GM20431 (cell line): Measurements from ENCODE around the gene NDUFAF2.
"Not testable (repeated sequence)": the region's sequence is repeated elsewhere in the genome, so short reads cannot be mapped to it uniquely, and the experiment has no call there.

Experiments
- in situ Hi-C: fragments of 300-500 bp; cut with MseI, MboI; formaldehyde crosslinking; loops from one replicate; pipeline ENCODE4 v1.15.0; 2020; ENCODE audit warnings: low sequenced_read_pairs; ENCODE audit not compliant: unreplicated experiment

Gene NDUFAF2

DNA sequence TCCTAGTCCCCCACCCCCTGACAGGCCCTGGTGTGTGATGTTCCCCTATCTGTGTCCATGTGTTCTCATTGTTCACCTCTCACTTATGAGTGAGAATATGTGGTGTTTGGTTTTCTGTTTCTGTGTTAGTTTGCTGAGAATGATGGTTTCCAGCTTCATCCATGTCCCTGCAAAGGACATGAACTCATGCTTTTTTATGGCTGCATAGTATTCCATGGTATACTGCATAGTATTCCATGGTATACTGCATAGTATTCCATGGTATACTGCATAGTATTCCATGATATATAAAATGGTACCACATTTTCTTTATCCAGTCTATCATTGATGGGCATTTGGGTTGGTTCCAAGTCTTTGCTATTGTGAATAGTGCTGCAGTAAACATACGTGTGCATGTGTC, 86.3 kb downstream of the NDUFAF2 start:
- in situ Hi-C loops, result not testable (repeated sequence)

DNA sequence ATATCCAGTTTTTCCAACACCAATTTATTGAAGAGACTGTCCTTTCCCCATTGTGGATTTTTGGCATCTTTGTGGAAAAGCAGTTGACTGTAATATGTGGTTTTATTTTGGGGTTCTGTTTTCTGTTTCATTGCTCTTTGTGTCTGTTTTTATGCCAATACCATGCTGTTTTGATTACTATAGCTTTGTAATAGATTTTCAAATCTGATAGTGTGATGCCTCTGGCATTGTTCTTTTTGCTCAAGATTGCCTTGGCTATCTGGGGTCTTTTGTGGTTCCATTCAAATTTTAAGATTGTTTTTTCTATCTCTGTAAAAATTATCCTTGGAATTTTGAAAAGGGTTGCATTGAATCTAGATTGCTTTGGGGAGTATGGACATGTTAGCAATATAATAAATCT, 99.5 kb downstream of the NDUFAF2 start:
- in situ Hi-C loops, result no loop called here

DNA sequence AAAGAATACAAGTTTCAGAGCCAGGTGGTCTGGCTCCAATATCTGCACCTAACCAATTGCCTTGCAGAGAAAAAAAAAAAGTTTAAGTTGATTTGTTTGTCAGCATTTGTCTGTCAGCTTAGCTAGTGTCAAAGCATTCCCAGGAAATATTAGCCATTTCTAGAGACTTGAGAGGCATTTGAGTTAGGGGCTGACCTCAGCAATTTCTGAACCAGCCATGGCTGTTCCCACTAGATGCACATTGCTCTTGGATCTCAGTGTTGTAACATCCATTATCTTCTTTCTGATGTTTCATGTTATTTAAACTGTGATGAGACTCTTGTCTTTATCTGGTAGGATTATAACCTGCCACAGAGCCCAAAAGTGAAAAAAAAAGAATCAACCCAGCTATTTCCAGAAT, 102.3 kb downstream of the NDUFAF2 start:
- in situ Hi-C loops, result no loop called here

DNA sequence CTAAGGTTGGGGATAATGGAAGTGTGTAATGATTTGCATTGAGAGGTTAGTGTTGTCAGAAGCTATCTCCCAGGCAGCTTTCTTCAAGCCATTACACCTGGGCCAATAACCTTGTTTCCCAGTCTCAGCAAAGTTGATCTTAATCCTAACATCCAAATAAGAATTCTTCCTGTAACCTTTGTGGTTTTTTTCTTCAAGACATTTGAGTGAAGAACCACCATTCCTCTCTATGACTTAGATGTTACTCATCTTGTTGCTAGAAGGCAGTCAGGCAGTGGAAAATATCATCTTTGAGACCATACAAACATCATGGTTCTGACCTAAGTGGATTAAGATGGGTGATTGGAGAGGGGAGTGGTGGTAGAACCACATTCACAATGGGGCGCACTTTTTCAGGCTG, 103.5 kb downstream of the NDUFAF2 start:
- in situ Hi-C loops, result no loop called here

DNA sequence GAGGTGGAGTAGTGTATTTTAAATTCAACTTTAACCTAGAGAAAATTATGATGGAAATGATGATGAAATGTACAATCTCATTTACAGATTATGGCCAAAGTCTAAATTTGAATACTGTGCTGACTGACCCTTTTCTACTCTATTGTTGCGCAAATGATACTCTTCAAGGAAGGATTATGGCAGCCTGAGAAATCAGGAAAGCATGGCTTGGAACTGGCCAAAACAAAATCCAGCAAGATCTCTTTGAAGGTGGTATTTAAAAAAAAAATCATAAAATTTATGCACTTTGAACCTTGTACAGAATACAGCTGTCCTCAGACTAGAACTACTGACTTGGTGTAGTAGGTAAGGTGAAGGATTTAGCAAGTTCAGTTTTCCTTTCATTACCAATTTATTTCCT, 105.3 kb downstream of the NDUFAF2 start:
- in situ Hi-C loops, result loop anchor here (25.0 kb wide), 1 partner anchor 612 kb away; no protein-coding TSS in a partner anchor

DNA sequence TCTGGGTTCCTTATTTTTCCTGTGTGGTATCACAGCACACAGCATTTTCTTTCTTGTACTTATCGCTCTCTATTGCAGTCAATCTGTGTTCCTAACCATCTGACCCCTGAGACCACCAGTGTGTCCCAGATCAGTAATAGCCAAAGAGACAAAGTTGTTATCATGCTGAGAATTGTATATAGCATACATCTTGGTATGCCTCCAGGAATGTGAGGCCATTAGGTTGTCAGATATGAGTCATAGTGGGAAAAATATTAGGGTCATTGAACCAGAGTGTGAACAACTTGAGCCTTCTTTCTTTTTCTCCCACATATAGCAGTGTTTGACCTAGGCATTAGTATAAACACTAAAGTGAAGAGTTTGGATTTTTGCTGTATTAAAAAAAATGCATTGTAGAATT, 106.3 kb downstream of the NDUFAF2 start:
- in situ Hi-C loops, result loop anchor here (25.0 kb wide), 1 partner anchor 611 kb away; no protein-coding TSS in a partner anchor

DNA sequence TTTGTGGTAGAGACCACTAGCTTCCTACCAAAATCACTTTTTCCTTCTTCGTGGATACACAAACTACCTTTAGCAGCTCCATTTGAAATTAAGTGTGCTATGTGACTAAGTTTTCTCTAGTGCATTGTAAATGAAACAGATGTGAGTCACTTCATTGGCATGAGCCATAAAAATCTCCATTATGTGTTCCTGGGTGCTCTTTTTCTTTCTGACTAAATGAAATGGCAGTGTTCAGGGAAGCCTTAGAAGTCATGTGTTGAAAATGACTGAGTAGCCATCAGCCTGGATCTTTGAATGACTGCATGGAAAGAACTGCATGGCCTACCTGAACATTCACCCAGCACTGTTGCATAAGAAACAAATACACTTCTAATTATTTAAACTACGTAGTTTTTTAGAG, 107.9 kb downstream of the NDUFAF2 start:
- in situ Hi-C loops, result loop anchor here (25.0 kb wide), 1 partner anchor 609 kb away; no protein-coding TSS in a partner anchor

DNA sequence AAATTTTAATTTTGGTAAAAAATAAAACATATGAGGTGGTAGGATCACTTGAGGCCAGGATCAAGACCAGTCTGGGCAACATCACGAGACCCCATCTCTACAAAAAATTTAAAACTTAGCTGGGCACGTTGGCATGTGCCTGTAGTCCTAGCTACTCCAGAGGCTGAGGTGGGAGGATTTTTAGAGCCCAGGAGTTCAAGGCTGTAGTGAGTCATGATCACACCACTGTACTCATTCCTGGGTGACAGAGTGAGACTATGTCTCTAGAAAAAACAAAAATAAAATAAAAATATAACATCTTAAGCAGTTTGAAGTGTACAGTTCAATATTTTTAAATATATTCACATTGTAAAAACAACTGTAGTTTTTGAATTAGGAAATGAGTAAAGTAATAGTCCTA, 108.9 kb downstream of the NDUFAF2 start:
- in situ Hi-C loops, result loop anchor here (25.0 kb wide), 1 partner anchor 608 kb away; no protein-coding TSS in a partner anchor

DNA sequence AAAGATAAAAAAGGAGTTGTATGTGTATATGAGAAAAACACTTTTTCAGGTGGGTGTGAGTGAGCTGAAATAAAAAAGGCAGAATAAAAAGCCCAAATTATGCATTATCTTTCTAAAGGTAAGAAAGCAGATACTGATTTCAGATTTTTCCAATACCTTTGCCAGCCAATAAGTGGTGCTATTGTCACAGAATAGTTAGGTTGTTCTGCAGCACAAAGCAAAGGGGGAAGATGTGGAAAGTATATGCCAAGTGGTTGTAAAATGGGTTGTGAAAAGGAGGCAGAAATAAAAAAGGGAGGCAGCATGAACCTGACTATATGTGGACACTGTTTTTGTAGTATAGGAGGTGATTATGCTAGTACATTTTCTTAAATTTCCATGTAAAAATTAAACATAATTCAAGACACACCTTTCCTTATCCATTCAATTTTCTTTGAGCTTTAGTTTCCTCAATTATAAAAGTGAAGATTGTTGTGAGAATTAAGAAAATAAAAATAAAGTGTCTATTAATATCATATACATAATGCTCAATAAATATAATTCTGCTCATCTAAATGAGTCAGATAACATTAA, 110.5 kb downstream of the NDUFAF2 start:
- in situ Hi-C loops, result loop anchor here (25.0 kb wide), 1 partner anchor 607 kb away; no protein-coding TSS in a partner anchor

DNA sequence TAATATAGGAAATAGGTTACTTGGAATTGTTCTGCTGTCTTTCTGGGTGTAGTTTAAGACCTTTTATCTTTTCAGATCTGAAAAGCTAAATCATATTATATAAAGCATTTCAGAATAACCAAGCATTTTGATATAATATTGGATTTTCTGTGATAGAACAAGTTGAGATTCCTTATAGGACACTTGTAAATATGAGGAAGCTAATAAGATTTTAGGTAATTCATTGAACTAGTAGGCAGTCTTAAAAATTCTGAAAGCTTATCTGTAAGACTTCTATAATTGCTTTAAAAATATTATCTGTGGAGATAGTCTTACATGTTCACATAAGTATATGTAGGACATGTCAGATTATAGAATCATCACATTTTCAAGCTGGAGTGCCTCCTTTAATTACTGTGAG, 114.5 kb downstream of the NDUFAF2 start:
- in situ Hi-C loops, result loop anchor here (25.0 kb wide), 1 partner anchor 603 kb away; no protein-coding TSS in a partner anchor

DNA sequence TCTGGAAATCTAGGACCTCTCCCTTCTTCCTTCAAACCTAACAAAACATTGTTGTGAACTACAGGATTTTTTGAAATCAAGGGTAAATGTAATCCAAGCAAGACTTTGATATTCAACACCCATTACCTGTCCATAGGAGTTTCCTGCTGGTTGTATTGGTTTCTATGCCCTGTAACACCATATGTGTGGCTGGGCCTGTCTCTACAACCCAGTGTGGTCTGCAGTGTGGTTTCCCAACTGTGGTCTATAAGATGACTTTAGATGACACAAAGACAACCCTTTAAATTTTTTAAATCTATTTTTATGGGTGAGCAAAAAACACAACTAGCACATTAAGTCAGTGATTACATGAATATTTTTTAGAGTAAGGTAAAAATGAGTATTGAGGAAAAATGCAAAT, 124.1 kb downstream of the NDUFAF2 start:
- in situ Hi-C loops, result loop anchor here (25.0 kb wide), 1 partner anchor 593 kb away; no protein-coding TSS in a partner anchor

DNA sequence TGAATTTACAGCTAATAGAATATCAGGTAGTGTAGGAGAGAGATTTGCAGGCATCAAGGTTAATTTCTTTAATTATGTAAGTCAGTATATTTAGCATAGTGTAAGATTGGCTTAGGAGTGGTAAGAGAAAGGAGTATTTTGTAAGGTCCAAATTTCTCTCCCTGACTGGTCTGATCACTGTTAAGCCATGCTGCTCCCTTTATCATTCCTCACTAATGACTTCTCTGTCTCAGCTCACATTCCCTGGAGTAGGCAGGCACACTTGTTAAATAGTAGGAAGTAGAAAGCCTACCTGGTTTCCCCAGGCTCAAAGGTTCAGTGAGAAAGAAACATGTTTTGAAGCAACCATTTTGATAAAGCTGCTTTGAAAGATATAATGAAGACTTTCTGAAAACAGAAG, 126.5 kb downstream of the NDUFAF2 start:
- in situ Hi-C loops, result loop anchor here (25.0 kb wide), 1 partner anchor 591 kb away; no protein-coding TSS in a partner anchor

DNA sequence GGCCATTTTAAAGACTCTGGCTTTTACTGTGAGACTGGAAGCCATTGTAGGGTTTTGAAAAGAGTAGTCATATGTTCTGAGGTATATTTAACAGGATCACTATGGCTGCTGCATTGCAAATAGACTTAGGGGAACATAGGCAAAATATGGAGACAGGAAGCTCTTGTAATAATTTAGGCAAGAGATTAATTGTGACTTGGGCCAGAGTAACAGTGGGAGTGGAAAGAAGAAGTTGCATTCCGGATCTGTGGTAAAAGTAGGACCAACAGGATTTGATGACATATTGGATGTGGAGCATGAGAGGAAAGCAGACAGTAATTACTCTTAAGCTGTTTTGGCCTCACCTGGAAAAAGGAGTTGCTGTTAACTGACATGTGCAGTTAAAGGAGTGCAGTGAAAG, 131.6 kb downstream of the NDUFAF2 start:
- in situ Hi-C loops, result no loop called here

DNA sequence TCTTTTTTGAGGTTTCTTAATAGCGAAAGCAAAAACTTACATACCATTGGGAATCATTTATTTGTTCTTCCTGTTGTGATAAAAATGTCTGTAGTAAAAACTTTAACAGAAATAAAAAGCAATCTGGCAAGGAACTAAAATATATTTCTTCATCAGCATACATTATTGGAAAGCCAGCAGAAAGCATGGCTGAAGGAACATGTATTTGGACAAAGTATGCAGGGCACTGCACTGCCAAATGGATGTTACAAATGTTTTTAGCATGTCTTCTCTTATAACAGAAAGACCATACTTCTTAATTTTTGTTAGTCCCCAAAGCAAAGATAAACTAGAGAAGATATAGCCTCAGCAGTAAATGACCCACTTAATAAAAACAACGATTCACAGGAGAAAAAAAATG, 136.7 kb downstream of the NDUFAF2 start:
- in situ Hi-C loops, result no loop called here

DNA sequence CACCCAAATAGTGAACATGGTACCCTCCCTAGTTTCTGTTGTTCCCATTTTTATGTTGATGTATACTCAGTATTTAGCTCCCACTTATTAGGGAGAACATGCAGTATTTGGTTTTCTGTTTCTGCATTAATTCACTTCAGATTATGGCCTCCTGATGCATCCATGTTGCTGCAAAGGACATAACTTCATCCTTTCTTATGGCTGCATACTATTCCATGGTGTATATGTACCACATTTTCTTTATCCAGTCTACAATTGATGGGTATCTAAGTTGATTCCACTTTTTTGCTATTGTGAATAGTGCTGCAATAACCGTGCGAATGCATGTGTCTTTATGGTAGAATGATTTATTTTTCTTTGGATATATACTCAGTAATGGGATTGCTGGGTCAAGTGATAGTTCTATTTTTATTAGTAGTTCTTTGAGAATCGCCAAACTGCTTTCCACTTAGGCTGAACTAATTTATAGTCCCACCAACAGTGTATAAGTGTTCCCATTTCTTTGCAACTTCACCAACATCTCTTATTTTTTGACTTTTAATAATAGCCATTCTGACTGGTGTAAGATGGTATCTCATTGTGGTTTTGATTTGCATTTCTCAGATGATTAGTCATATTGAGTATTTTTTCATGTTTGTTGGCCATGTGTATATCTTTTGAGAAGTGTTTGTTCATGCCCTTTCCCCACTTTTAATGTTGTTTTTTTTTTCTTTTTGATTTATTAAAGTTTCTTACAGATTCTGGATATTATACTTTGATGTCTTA, 137.7 kb downstream of the NDUFAF2 start:
- in situ Hi-C loops, result no loop called here

DNA sequence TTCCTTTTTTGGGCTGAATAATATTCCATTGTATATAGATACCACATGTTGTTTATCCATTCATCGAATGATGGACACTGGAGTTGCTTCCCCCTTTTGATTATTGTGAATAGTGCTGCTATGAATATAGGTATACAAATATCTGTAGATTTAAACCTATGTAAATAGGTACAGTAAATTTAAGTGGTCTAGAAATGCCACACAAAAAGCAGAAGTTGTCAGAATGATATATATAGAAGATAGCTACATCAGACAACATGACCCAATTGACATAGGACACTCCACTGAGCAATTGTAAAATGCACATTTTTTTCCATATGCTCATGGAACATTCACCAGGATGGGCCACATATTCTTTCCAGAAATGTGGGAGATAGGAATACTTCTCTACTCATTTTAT, 139.7 kb downstream of the NDUFAF2 start:
- in situ Hi-C loops, result no loop called here

DNA sequence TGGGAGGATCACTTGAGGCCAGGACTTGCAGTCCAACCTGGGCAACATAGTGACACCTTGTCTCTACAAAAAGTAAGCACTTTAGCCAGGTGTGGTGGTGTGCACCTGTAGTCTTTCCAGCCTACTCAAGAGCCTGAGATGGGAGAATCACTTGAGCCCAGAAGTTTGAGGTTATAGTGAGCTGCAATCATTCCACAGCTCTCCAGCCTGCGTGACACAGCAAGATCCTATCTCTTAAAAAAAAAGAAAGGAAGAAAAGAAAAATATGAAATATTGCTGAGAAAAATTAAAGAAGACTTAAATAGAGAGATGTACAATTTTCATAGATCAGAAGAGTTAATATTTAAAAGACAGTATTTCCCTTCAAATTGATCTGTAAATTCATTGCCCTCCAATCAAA, 140.9 kb downstream of the NDUFAF2 start:
- in situ Hi-C loops, result no loop called here

DNA sequence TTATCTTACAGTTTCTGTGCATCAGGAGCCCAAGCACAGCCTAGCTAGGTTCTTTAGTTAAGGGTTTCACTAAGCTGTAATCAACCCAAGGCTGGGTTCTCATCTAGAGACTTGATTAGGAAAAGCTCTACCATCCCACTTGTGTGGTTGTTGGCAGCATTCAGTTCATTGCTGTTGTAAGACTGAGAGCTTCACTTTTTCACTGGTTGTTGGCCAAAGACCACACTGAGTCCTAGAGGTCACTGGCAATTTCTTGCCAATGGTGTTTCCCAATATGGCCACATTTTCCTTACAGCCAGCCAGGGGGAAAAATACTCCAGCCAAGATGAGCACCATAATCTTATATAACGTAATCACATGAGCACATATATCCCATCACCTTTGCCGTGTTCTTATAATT, 142.9 kb downstream of the NDUFAF2 start:
- in situ Hi-C loops, result no loop called here

DNA sequence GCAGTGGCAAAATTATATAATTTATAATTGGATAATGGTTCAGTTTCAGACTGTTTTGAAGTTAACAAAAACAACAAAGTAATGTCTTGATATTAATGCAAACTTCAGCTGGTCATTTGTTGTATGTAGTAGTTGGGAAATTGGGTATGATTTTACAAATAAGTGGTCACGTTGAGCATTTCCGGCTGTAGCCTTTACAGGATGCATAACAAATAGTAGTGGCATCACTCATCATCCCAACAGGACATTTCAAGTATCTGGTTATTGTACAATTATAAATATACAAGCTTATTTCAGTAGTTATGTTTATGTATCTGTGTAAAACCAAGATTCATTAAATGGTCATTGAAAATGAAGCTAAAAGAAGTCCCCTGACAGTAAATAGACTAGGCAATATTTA, 144.3 kb downstream of the NDUFAF2 start:
- in situ Hi-C loops, result no loop called here

DNA sequence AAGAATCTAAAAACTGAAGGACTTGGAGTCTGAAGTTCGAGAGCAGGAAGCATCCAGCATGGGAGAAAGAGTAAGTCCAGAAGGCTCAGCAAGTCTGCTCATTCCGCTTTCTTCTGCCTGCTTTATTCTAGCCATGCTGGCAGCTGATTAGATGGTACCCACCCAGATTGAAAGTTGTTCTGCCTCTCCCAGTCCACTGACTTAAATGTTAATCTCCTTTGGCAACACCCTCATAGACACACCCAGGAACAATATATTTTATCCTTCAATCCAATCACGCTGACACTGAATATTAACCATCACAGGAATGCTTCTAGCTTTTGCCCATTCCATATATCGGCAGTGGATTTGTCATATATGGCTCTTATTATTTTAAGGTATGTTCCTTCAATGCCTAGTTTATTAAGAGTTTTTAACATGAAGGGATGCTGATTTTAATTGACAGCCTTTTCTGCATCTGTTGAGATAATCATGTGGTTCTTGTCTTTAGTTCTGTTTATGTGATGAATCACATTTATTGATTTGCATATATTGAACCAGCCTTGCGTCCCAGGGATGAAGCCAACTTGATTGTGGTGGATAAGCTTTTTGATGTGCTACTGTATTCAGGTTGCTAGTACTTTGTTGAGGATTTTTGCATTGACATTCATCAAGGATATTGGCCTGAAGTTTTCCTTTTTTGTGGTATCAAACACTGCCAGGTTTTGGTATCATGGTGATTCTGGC, 148.2 kb downstream of the NDUFAF2 start:
- in situ Hi-C loops, result not testable (repeated sequence)

DNA sequence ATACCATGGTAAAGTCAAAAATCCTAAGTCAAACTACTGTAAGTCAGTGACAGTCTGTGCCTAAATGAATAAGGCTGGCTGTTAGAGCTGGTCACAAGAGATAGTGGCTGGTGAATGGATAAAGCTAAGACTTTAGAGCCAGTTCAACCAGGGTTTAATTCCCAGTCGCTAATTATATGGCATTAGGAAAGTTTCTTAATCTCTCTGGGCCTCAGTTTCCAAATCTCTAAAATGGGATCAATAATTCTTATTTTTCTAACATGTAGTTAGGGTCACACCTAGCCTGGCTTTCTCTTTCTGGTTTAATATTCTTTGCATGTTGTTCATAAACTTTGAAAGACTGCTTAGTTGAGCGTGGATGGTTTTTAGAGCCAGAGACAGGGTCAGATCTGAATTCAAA, 152.5 kb downstream of the NDUFAF2 start:
- in situ Hi-C loops, result no loop called here
